Progenitor cell of endocrine pancreas (in vitro differentiated cells): ENCODE measurements around the gene TET3. TPM values are rescaled to one million over a fixed set of nuclear protein-coding genes. Genes with fewer than 3 reads are reported as not detected.

Source experiments
- DNase-seq: peaks from one replicate; pipeline ENCODE4 v3.0.0; 2021; ENCODE audit warnings: low spot score; ENCODE audit not compliant: unreplicated experiment
- H3K27ac Mint-ChIP-seq: 2 replicates; pipeline ENCODE4 v1.8.0; 2021; ENCODE audit warnings: mild to moderate bottlenecking, moderate library complexity, mixed read lengths
- H3K27me3 Mint-ChIP-seq: 2 replicates; pipeline ENCODE4 v1.8.0; 2021; ENCODE audit warnings: mixed read lengths
- H3K36me3 Mint-ChIP-seq: 2 replicates; pipeline ENCODE4 v1.8.0; 2022; ENCODE audit warnings: mixed read lengths; ENCODE audit not compliant: insufficient read depth
- H3K4me1 Mint-ChIP-seq: 2 replicates; pipeline ENCODE4 v1.8.0; 2021; ENCODE audit warnings: low read depth, mixed read lengths
- H3K4me3 Mint-ChIP-seq: 2 replicates; pipeline ENCODE4 v1.8.0; 2021; ENCODE audit warnings: low read depth, mild to moderate bottlenecking, moderate library complexity, mixed read lengths
- H3K9me3 Mint-ChIP-seq: 2 replicates; pipeline ENCODE4 v1.8.0; 2021; ENCODE audit warnings: low read depth, mixed read lengths
- CTCF ChIP-seq: fragments of 200-600 bp; sonication (generic); IDR thresholded peaks from one replicate; pipeline ENCODE4 v1.5.0; 2021; ENCODE audit warnings: antibody characterized with exemption, mild to moderate bottlenecking; ENCODE audit not compliant: unreplicated experiment
- total RNA-seq: library from RNA; stranded (reverse); gene quantifications from 2 replicates; pipeline ENCODE4 v1.2.1, GENCODE V29; 2021

TET3 gene
- total RNA-seq, 1 donor from 2014 or later, result 40.7 TPM

- Mint-ChIP-seq H3K4me3 (no peak overlapping the region), H3K27ac (no peak overlapping the region), H3K27me3 (no peaks in the 10 kb centered on the region), H3K36me3 (peaks cover 2% of the 10 kb centered on the region), H3K9me3 (no peaks in the 10 kb centered on the region), H3K4me1 (peaks cover 14% of the 10 kb centered on the region)
- DNase-seq, result no peak
- no peak for TF ChIP-seq CTCF
These were observed 34.8 kb downstream of the TET3 start for GRCh38 chr2:74019516-74019915.

DNA sequence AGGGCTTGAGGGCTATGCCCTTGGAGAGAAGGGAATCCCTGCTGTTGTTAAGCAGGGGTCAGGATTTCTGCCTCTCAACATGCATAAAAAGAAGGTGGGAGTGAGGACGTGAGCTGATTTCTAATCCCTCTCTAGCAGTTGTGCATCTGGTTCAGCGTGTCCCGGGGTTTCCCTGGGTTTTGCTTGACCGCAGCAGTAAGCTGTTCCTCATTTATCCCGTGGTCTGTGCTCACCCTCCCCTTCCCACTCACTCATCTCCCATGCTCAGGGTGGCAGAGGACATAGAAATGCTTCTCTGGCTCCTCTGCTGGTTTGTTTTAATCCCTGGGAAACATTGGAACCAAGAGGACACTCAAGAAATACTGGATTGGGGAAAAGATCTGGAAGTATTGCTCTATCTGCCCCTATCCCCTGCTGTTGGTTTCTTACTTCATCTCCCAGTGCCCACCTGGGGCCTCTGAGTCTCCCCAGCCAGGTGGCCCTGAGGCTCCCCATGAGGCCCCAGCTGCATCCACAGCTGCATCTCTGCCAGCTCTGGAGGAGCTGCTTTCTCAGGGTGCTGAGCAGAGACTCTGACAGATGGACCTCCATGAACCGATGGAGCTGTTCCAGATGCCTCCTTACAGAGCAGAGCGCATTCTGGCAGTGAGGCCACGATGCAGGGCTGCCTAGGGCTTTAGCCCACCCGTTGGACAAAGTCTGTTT lies 36.1 kb downstream of the TET3 start:
- no peak overlapping the region for H3K4me3 Mint-ChIP-seq
- peak overlapping the region; percentile 93 for H3K27ac Mint-ChIP-seq
- peaks cover 14% of the 10 kb centered on the region for H3K4me1 Mint-ChIP-seq
- H3K36me3 Mint-ChIP-seq, result peaks cover 2% of the 10 kb centered on the region
- H3K9me3 Mint-ChIP-seq, result no peaks in the 10 kb centered on the region
- no peak for TF ChIP-seq CTCF
- no peaks in the 10 kb centered on the region for H3K27me3 Mint-ChIP-seq
- no peak for DNase-seq

- Mint-ChIP-seq H3K4me3 (no peak overlapping the region), H3K9me3 (no peaks in the 10 kb centered on the region), H3K36me3 (peaks cover 2% of the 10 kb centered on the region), H3K27me3 (no peaks in the 10 kb centered on the region), H3K4me1 (peaks cover 14% of the 10 kb centered on the region), H3K27ac (peak overlapping the region; percentile 93)
- no peak for TF ChIP-seq CTCF
- DNase-seq, result no peak
These were observed 36.7 kb downstream of the TET3 start for GRCh38 chr2:74021407-74021755.

DNA sequence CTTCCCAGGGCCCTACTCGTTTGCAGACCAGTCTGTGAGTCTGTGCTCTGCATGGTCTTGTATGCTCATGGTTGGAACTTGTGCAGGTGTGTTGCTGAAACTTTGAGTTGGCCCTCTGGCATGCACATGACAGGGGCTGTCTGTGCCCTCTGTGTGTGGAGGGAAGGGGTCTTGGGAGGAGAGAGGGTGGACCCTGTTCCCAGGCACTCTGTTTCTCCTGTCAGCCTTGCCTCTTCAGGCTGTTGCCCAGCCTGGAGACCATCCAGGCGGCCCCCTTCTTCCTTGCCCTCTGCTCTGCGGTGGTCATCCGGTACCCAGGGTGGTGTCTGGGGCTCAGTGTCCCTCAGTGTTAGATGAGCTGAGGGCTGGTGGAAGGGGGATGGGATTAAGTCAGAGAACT lies 39.5 kb downstream of the TET3 start:
- peaks cover 14% of the 10 kb centered on the region for H3K4me1 Mint-ChIP-seq
- peaks cover 11% of the 10 kb centered on the region for H3K36me3 Mint-ChIP-seq
- no peak for TF ChIP-seq CTCF
- H3K9me3 Mint-ChIP-seq, result peaks cover 6% of the 10 kb centered on the region
- H3K27me3 Mint-ChIP-seq, result no peaks in the 10 kb centered on the region
- no peak overlapping the region for H3K4me3 Mint-ChIP-seq
- no peak overlapping the region for H3K27ac Mint-ChIP-seq
- DNase-seq, result no peak

GRCh38 chr2:74025971-74026612 lies 41.4 kb downstream of the TET3 start:
- H3K4me3 Mint-ChIP-seq, result no peak overlapping the region
- no peak overlapping the region for H3K27ac Mint-ChIP-seq
- no peak for DNase-seq
- peaks cover 10% of the 10 kb centered on the region for H3K4me1 Mint-ChIP-seq
- no peaks in the 10 kb centered on the region for H3K27me3 Mint-ChIP-seq
- peaks cover 11% of the 10 kb centered on the region for H3K36me3 Mint-ChIP-seq
- peaks cover 6% of the 10 kb centered on the region for H3K9me3 Mint-ChIP-seq
- TF ChIP-seq CTCF, result no peak
